ENCODE results near the gene STK35. TPM values are rescaled to one million over a fixed set of nuclear protein-coding genes. Genes with fewer than 3 reads are reported as not detected.

Gene STK35
- total and polyA plus RNA-seq, 9 of the 15 experiments (the other 6 are each of a cell fraction or from before 2014, with no cell fraction given): 1.0 to 11.0 (median 6.3) TPM

DNA sequence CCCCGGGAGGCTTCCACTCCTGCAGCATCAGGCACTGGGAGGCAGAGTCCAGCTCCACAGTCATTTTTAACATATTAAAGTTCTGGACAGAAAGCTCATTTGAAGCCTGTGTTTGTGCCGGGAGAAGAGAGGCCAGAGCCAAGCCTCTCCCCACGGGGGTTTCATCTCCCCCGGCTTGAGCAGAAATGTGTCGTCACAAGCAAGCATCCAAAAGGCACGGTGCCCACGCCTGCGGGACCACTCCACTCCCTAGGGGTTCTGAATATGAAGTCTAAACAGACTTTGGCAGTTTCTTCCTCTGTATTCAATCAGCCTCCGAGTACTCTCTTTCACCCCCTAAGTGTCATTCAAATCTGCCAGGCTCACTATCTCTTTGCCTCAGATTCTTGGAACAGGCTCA lies 75.3 kb downstream of the STK35 start:
- H3K27me3 ChIP-seq (ENCODE audit: control insufficient read depth in 2 of 2, insufficient read depth in 2 of 2, low read length in 2 of 2): peaks cover 0 to 4% of the 10 kb centered on the region in 2 experiments; a peak in 1 of 5 replicates
- in situ Hi-C loops (cut with MboI): no loop called here
- FAIRE-seq (no peak), ATAC-seq (no peak), DNase-seq (ENCODE audit: extremely low read depth in 1 of 4, low spot score in 3 of 4) (no peak)
- H2AFZ ChIP-seq (ENCODE audit: low read depth, low read length): no peak overlapping the region
- no peak overlapping the region for H3K9ac ChIP-seq (ENCODE audit: insufficient read depth in 1 of 2, low read depth in 2 of 2, low read length in 2 of 2)
- BruUV-seq (replicated peaks): no TSS peak
- no peaks in the 10 kb centered on the region for H3K9me1 ChIP-seq (ENCODE audit: control insufficient read depth, insufficient read depth, low read length)
- no peaks in the 10 kb centered on the region for H3K36me3 ChIP-seq (ENCODE audit: control insufficient read depth, insufficient read depth, low read length)
- H3K4me2 ChIP-seq (ENCODE audit: insufficient read depth, low read length): no peak overlapping the region
- no peaks in the 10 kb centered on the region for H3K9me3 ChIP-seq (replicated peaks; ENCODE audit: control insufficient read depth, insufficient read depth, low read depth, low read length)
- H3K27ac ChIP-seq (ENCODE audit: extremely low read depth, low read depth, low read length): no peak overlapping the region
- no peaks in the 10 kb centered on the region; a peak in 1 of 5 replicates for H3K4me1 ChIP-seq (replicated peaks in 1 of 2; ENCODE audit: control insufficient read depth in 2 of 2, insufficient read depth in 2 of 2, low read length in 2 of 2)
- WGBS (ENCODE audit: insufficient coverage, low coverage, missing lambda C conversion rate): 2% methylated on average over 8 of the region's 9 CpGs
- ChIA-PET POLR2A (no interaction called here), CTCF (ENCODE audit: low intra/inter-chr PET ratio) (no interaction called here)
- no peak overlapping the region for H3K4me3 ChIP-seq
- H4K20me1 ChIP-seq (replicated peaks; ENCODE audit: control insufficient read depth, insufficient read depth, low read length): no peaks in the 10 kb centered on the region
- H3K79me2 ChIP-seq (ENCODE audit: control insufficient read depth, insufficient read depth, low read length): no peaks in the 10 kb centered on the region
- intact Hi-C loops (cut with micrococcal nuclease): no loop called here
- TF ChIP-seq ZNF766 (CRISPR knock-in tag; conservative IDR thresholded peaks at IDR 0.05) (no peak), KLF16 (IDR thresholded peaks at IDR 0.05) (no peak), ZNF324 (CRISPR knock-in tag; IDR thresholded peaks at IDR 0.05) (no peak), SMARCC2 (IDR thresholded peaks at IDR 0.05; ENCODE audit: low read depth) (no peak), TAF9B (IDR thresholded peaks at IDR 0.05; ENCODE audit: partially characterized antibody) (no peak), BMI1 (IDR thresholded peaks at IDR 0.05; ENCODE audit: low read length) (no peak), ADNP (tag; IDR thresholded peaks at IDR 0.05) (no peak)
- TF ChIP-seq, protein P1, sequence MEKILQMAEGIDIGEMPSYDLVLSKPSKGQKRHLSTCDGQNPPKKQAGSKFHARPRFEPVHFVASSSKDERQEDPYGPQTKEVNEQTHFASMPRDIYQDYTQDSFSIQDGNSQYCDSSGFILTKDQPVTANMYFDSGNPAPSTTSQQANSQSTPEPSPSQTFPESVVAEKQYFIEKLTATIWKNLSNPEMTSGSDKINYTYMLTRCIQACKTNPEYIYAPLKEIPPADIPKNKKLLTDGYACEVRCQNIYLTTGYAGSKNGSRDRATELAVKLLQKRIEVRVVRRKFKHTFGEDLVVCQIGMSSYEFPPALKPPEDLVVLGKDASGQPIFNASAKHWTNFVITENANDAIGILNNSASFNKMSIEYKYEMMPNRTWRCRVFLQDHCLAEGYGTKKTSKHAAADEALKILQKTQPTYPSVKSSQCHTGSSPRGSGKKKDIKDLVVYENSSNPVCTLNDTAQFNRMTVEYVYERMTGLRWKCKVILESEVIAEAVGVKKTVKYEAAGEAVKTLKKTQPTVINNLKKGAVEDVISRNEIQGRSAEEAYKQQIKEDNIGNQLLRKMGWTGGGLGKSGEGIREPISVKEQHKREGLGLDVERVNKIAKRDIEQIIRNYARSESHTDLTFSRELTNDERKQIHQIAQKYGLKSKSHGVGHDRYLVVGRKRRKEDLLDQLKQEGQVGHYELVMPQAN (IDR thresholded peaks at IDR 0.05; ENCODE audit: borderline replicate concordance): no peak
- TF ChIP-seq, protein P2, sequence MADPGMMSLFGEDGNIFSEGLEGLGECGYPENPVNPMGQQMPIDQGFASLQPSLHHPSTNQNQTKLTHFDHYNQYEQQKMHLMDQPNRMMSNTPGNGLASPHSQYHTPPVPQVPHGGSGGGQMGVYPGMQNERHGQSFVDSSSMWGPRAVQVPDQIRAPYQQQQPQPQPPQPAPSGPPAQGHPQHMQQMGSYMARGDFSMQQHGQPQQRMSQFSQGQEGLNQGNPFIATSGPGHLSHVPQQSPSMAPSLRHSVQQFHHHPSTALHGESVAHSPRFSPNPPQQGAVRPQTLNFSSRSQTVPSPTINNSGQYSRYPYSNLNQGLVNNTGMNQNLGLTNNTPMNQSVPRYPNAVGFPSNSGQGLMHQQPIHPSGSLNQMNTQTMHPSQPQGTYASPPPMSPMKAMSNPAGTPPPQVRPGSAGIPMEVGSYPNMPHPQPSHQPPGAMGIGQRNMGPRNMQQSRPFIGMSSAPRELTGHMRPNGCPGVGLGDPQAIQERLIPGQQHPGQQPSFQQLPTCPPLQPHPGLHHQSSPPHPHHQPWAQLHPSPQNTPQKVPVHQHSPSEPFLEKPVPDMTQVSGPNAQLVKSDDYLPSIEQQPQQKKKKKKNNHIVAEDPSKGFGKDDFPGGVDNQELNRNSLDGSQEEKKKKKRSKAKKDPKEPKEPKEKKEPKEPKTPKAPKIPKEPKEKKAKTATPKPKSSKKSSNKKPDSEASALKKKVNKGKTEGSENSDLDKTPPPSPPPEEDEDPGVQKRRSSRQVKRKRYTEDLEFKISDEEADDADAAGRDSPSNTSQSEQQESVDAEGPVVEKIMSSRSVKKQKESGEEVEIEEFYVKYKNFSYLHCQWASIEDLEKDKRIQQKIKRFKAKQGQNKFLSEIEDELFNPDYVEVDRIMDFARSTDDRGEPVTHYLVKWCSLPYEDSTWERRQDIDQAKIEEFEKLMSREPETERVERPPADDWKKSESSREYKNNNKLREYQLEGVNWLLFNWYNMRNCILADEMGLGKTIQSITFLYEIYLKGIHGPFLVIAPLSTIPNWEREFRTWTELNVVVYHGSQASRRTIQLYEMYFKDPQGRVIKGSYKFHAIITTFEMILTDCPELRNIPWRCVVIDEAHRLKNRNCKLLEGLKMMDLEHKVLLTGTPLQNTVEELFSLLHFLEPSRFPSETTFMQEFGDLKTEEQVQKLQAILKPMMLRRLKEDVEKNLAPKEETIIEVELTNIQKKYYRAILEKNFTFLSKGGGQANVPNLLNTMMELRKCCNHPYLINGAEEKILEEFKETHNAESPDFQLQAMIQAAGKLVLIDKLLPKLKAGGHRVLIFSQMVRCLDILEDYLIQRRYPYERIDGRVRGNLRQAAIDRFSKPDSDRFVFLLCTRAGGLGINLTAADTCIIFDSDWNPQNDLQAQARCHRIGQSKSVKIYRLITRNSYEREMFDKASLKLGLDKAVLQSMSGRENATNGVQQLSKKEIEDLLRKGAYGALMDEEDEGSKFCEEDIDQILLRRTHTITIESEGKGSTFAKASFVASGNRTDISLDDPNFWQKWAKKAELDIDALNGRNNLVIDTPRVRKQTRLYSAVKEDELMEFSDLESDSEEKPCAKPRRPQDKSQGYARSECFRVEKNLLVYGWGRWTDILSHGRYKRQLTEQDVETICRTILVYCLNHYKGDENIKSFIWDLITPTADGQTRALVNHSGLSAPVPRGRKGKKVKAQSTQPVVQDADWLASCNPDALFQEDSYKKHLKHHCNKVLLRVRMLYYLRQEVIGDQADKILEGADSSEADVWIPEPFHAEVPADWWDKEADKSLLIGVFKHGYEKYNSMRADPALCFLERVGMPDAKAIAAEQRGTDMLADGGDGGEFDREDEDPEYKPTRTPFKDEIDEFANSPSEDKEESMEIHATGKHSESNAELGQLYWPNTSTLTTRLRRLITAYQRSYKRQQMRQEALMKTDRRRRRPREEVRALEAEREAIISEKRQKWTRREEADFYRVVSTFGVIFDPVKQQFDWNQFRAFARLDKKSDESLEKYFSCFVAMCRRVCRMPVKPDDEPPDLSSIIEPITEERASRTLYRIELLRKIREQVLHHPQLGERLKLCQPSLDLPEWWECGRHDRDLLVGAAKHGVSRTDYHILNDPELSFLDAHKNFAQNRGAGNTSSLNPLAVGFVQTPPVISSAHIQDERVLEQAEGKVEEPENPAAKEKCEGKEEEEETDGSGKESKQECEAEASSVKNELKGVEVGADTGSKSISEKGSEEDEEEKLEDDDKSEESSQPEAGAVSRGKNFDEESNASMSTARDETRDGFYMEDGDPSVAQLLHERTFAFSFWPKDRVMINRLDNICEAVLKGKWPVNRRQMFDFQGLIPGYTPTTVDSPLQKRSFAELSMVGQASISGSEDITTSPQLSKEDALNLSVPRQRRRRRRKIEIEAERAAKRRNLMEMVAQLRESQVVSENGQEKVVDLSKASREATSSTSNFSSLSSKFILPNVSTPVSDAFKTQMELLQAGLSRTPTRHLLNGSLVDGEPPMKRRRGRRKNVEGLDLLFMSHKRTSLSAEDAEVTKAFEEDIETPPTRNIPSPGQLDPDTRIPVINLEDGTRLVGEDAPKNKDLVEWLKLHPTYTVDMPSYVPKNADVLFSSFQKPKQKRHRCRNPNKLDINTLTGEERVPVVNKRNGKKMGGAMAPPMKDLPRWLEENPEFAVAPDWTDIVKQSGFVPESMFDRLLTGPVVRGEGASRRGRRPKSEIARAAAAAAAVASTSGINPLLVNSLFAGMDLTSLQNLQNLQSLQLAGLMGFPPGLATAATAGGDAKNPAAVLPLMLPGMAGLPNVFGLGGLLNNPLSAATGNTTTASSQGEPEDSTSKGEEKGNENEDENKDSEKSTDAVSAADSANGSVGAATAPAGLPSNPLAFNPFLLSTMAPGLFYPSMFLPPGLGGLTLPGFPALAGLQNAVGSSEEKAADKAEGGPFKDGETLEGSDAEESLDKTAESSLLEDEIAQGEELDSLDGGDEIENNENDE (IDR thresholded peaks at IDR 0.05; ENCODE audit: low read depth, low read length): no peak
